Left ventricle myocardium superior (tissue), 1 donor: ENCODE measurements around the gene RASGRP2. TPM values are rescaled to one million over a fixed set of nuclear protein-coding genes. Genes with fewer than 3 reads are reported as not detected.
A peak's percentile ranks its signal among the peaks of the same experiment; 100 is the strongest.

Source experiments
- ATAC-seq: fragments of 200-7000 bp; cut with Tn5 transposase; one replicate; pipeline ENCODE4 v1.9.1; 2020; ENCODE audit warnings: mild to moderate bottlenecking, moderate library complexity
- DNase-seq: peaks from one replicate; pipeline ENCODE4 v3.0.0-alpha.2; 2020
- intact Hi-C: fragments of 100-400 bp; cut with micrococcal nuclease; formaldehyde crosslinking; loops from one replicate; pipeline ENCODE4 v1.11.0; 2022
- total RNA-seq: library from RNA; stranded (reverse); fragmentation: NEBNext Ultra II Directional; extraction: Animal tissue kit (Norgen Biotek cat#: 25700); gene quantifications from one replicate; pipeline ENCODE4 v1.2.1, GENCODE V29; 2021
- donor health status: DM: no; HTN: yes; CAD: no; lungs with severe emphysema.

Gene RASGRP2
- total RNA-seq, 1 donor from 2014 or later = 44.5 TPM

DNA sequence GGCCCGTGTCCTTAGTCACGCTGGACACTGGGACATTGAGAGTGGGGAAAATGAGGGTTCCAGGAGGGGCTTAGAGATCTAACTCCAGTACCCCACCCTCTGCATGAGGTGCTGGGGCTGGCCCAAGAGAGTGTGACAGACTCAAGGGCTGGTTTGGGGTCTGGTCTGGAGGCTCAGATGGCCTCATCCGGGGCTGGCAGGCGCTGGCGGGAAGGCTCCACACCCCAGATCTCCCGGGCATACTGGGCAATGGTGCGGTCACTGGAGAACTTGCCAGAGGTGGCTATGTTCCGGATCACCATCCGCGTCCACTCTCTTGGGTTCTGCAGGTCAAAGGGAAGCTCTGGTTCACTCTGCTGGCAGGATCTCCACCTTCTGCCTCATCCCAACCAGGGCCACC, 2.5 kb upstream of the RASGRP2 start:
- intact Hi-C loops = no loop called here
- ATAC-seq (no peak), DNase-seq (no peak)

GRCh38 chr11:64745521-64746328, 1.8 kb upstream of the RASGRP2 start:
- intact Hi-C loops = no loop called here
- DNase-seq (peak; percentile 93), ATAC-seq (peak; percentile 69)

DNA sequence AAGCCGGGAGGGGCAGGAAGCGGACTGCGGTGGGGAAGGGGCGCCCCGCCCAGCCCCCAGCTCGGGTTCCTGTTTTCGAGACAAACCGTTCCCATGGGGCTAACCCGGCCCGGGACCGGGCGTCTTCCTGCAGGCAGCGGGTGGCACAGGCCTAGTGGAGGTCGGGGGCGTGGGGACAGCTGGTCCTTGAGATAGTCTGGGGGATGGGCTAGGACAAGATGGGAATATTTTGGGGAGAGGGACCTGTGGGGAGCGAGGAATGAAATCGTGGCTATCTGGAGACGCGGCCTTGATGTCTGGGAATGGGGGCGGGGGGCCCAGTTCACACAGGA, 1.2 kb upstream of the RASGRP2 start:
- ATAC-seq = peak; percentile 14
- peak; percentile 89 for DNase-seq
- intact Hi-C loops = no loop called here

GRCh38 chr11:64744544-64745188, 724 bp upstream of the RASGRP2 start:
- DNase-seq = peak; percentile 65

DNA sequence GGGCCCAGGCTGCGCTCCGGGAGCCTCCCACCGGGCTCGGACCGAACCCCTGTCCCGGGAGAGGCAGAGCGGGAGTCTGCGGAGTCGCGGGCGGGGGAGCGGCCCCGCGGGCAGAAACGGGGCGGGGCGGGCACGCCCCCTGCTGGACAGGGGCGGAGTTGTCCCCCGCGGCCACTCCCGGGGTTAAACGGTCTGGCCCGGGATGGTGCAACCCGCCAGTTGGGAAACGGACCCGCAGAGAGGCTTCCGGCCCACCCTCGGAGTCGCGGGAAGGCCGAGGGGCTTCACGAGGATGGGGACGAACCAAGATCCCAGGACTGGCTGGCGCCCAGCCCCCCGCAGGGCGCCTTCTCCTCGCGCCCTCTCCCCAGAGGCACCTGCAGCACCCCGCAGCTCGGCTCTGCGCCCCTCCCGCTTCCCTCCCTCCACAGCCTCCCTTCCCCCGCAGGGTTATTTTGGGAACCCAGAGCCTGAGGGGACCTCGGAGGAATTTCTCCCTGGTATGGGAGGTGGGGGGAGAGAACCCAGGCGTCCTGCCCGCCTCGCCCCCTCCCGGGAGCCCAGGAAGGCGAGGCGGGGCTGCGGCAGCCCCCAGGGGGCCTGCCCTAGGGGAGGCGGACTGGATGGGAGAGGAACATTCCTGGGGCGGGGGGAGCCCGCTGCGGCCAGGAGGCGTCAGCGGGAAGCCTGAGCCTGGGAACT, 902 bp downstream of the RASGRP2 start:
- DNase-seq (peak; percentile 89), ATAC-seq (peak; percentile 63)
- intact Hi-C loops = no loop called here

More at GRCh38 chr11:64744544-64745188, 724 bp upstream of the RASGRP2 start:
- intact Hi-C loops = no loop called here
- ATAC-seq = no peak

DNA sequence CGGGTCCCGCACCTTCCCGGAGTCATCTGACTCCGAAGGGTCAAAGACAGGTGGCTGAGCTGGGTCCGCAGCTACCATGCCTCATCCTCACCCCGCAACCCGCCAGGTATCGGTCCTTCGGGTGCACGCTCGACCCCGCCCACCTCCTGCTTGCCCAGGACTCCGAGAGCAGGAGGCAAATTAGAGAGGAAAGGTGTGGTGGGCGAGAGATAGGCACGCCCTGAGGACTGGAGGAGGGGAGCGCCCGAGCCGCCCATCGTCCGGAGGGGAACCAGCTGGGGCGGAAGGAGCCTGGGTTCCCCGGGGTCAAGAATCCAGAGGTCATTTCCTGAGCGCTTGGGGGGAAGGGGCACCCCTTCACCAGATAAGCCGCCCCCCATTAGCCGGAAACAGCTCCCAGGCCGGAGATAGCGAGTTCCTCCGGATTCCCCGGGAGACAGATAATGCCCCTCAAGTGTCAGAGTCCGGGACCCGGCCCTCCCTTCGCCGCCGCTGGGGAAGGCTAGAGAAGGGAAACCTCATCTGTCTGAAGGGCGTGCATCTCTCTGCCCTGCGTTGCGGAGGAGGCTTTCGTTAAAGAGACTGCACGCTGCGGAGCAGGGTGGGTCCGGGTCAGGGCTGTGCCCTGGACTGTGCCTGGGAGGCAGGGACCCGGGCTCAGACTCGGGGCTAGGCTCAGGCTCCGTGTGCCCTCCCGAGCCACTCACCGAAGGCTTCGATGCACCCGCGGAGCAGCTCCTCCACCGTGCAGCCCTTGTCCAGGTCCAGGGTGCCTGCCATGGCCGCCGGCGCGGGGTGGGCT, 1.7 kb downstream of the RASGRP2 start:
- intact Hi-C loops = no loop called here

DNA sequence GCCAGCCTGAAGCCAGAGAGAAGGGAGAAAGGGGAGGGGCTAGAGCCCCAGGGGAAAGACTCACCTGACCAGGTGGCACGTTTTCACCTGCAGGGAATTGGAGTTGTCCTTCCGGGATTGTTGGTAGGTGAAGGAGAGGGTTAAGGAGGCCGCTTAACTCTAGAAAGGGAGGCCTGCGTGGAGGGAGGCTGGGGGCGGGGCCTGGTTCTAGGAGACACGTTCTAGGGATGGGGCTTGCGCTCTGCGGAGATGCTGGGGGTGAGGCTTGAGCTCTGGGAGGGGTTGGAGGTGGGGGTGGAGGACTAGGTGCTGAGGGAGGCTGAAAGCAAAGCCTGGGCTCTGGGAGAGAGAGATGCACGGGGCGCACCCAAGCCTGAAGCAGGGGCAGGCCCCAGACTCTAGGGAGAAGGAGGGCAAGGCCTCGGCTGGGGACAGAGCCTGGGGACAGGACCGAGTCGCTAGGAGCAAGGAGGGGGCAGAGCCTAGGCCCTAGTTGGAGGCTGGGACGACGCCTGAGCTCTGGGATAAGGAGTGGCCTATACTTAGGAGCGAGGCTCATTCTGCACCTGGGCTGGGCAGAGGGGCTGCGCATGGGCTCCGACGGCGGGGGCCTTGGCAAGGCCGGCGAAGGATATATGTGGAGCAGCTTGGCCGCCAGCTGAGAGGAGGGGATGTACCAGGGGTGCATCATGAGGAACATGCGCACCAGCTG, 2.4 kb downstream of the RASGRP2 start:
- intact Hi-C loops = no loop called here
- no peak for ATAC-seq
- DNase-seq = peak; percentile 40

More for the DNA sequence above, 1.7 kb downstream of the RASGRP2 start:
- peak; percentile 1 for ATAC-seq
- peak; percentile 58 for DNase-seq

DNA sequence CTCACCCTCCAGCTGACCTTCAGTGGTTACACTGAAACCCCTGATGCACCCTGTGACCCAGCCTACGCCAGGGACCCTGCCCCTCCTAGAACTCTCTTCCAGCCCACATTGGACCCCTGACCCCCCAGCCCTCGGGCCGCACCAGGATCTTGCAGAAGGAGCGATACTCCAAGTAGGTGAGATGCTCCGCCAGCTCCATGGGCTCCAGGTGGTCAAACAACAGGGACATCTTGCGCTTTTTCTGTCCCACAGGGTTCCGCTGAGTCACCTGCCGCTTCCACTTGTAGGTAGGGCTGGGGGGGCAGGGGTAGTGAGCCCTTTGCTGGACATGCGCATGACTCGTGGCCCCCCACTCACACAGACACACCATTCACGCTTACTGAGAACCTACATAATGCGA, 4.1 kb downstream of the RASGRP2 start:
- intact Hi-C loops = no loop called here
- no peak for ATAC-seq
- no peak for DNase-seq

DNA sequence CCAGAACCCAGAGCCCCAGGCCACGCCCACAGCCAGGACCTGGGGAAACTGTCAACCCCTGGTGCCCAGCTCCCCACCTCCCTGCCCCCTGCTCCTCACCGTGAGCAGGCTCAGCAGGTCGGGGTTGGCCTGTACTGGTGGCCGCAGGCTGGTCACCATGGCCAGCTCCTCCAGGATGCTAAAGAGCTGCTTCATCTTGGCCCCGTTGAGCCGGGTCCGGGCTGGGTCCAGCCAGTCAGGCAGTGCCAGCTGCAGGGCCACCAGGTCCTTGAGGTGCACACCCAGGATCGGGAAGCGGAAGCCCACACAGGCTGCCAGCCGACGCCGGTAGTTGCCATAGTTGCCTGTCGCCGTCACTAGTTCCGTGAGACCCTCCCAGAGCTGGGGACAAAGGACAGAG, 7.3 kb downstream of the RASGRP2 start:
- ATAC-seq = no peak
- intact Hi-C loops = no loop called here
- no peak for DNase-seq

GRCh38 chr11:64735725-64736259, 8.2 kb downstream of the RASGRP2 start:
- ATAC-seq (no peak), DNase-seq (no peak)
- intact Hi-C loops = no loop called here

GRCh38 chr11:64734811-64735724, 8.9 kb downstream of the RASGRP2 start:
- intact Hi-C loops = no loop called here
- no peak for DNase-seq
- peak; percentile 11 for ATAC-seq

DNA sequence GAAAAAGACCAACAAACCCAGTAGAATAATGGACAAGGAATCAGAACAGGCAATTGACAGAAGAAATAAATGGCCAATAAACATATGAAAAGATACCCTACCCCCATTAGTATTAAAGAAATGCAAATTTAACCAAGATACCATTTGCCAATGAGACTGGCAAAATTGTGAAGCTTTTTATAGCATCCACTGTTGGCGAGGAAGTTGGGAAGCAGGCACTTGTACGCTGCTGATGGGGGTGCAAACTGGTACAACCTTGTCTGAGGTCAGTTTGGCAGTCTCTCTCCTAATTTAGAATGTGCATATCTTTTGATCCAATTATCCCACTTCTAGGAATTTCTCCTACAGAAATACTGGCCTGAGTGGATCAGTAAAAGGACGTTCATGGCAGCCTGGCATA, 12.3 kb downstream of the RASGRP2 start:
- DNase-seq = no peak
- ATAC-seq = no peak
- intact Hi-C loops = no loop called here

DNA sequence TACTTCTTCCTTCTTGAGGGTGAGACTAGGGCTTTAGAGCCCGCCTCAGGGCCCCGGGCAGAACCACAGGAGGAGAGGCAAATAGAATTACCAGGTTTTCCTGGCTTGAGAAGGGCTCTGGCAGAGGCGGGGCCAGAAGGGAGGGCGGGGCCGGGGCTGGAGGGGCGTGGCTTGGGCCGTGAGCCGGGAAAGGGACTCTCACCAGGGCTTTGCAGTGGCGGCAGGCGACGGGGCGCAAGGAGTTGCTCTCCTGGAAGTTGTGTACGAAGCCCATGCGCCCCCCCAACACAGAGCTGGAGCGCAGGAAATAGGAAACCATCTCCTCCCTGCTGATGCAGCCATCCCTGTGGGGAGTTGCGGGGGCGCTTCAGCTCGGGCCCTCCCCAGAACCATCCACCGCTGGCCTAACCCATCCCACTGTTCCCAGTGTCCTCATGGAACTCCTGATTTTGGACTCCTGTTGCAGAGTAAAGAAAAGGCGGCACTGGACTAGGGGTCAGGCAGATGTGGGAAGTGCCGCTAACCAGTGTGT, 14.0 kb downstream of the RASGRP2 start:
- peak; percentile 33 for ATAC-seq
- intact Hi-C loops = no loop called here

GRCh38 chr11:64728757-64729365, 15.1 kb downstream of the RASGRP2 start:
- intact Hi-C loops = no loop called here
- ATAC-seq (no peak), DNase-seq (no peak)

More for the DNA sequence above, 14.0 kb downstream of the RASGRP2 start:
- DNase-seq = no peak

DNA sequence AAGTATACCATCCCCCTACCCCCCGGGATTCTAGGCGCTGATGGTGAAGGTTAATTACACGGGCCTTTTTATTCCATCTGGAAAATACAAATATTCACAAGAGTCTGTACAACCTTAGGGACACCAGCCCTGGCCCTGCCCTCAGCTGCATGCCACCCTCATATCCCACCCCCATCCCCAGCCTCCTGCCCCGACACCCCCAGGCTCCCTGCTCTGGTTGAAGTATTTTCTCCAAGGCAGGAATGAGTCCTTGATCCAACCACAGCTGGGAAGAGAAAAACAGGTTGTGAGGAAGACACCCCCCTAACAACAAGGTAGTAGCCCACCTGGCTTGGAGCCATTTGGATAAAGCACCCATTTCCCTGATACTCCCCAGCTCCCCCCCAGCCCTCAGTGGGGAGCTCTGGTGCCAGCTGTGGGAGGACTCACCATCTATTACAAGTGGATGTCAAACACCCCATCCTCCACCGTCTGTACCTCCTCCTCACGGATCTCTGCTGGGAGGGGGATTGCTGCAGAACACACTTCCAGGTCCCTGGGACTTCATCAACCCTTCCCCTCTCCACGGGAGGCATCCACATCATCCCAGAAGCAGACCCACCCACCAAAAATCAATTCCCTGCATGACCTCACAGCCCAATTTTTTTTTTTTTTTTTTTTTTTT, 16.9 kb downstream of the RASGRP2 start:
- no peak for ATAC-seq
- intact Hi-C loops = no loop called here
- no peak for DNase-seq

DNA sequence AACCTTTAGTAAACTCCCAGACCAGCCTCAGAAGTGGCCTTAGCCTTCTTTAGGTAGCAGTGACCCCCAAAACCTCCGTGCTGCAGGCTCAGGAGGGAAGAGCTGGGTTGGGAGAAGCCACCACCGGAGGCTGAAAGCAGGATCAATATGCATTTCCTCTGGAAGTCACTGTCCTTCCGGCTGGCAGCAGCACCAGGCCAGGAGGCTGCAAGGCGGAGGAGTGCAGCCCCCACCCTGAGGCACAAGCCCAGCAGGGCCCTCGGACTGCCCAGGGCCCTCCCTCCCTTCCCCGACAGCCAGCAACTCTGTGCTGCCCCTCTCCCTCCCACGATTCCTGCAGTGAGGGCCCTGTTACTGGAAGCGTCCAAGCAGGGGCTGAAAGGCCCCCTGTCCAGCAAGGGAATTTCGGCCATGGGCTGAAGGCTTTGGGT, 17.7 kb downstream of the RASGRP2 start:
- intact Hi-C loops = no loop called here
- no peak for ATAC-seq
- no peak for DNase-seq
